ENCODE results near the gene FGFR2. TPM values are rescaled to one million over a fixed set of nuclear protein-coding genes. Genes with fewer than 3 reads are reported as not detected.

The FGFR2 gene
- total RNA-seq, 1 donor from 2014 or later, result 11.8 TPM

DNA sequence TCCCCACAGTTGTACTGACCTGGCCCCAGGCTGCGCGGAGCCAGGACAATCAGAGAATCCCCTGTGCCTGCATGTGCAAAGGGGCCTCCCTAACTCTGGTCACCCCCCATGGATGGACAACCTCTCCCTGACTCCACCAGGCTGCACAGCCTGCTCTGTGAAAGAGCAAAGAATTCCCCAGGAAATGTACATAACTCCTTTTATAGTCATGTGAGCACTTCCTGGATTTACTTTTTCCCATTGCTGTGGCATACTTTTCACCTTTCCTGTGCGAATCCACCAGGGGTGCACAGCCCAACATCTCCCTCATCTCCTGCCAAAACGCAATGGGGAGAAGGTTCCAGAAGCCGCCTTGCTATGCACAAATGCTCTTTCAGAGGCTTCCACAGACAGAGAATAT, 27.9 kb downstream of the FGFR2 start:
- Histone ChIP-seq H3K4me3 (ENCODE audit: insufficient read depth, low read depth, low read length) (no peak overlapping the region), H3K9me3 (ENCODE audit: insufficient read depth, low read depth, low read length) (no peaks in the 10 kb centered on the region), H3K79me2 (ENCODE audit: insufficient read depth, low read length) (no peaks in the 10 kb centered on the region), H3K27me3 (ENCODE audit: insufficient read depth, low read length) (no peaks in the 10 kb centered on the region), H3K9ac (ENCODE audit: low read length) (no peak overlapping the region), H3K4me1 (ENCODE audit: insufficient read depth, low read length) (no peaks in the 10 kb centered on the region), H4K20me1 (ENCODE audit: insufficient read depth, low read length) (no peaks in the 10 kb centered on the region), H3K4me2 (ENCODE audit: low read length) (no peak overlapping the region), H2AFZ (ENCODE audit: low read depth, low read length) (no peak overlapping the region), H3K36me3 (ENCODE audit: insufficient read depth, low read length) (no peaks in the 10 kb centered on the region), H3K27ac (ENCODE audit: low read depth, low read length) (no peak overlapping the region)
- Mint-ChIP-seq H3K27ac (ENCODE audit: unreplicated experiment) (no peak overlapping the region), H3K4me1 (ENCODE audit: low read depth, unreplicated experiment) (peaks cover 17% of the 10 kb centered on the region), H3K4me3 (ENCODE audit: unreplicated experiment) (no peak overlapping the region), H3K9me3 (ENCODE audit: unreplicated experiment) (no peaks in the 10 kb centered on the region), H3K36me3 (ENCODE audit: low read depth, unreplicated experiment) (peaks cover 1% of the 10 kb centered on the region), H3K27me3 (ENCODE audit: low read depth, unreplicated experiment) (peaks cover 4% of the 10 kb centered on the region)
- FAIRE-seq (no peak), DNase-seq (ENCODE audit: low read depth) (no peak)
- TF ChIP-seq, protein P1, sequence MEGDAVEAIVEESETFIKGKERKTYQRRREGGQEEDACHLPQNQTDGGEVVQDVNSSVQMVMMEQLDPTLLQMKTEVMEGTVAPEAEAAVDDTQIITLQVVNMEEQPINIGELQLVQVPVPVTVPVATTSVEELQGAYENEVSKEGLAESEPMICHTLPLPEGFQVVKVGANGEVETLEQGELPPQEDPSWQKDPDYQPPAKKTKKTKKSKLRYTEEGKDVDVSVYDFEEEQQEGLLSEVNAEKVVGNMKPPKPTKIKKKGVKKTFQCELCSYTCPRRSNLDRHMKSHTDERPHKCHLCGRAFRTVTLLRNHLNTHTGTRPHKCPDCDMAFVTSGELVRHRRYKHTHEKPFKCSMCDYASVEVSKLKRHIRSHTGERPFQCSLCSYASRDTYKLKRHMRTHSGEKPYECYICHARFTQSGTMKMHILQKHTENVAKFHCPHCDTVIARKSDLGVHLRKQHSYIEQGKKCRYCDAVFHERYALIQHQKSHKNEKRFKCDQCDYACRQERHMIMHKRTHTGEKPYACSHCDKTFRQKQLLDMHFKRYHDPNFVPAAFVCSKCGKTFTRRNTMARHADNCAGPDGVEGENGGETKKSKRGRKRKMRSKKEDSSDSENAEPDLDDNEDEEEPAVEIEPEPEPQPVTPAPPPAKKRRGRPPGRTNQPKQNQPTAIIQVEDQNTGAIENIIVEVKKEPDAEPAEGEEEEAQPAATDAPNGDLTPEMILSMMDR (IDR thresholded peaks at IDR 0.05; ENCODE audit: insufficient read depth, low read depth, low read length), result no peak
- no peak for TF ChIP-seq EZH2 (IDR thresholded peaks at IDR 0.05; ENCODE audit: insufficient read depth, low read length)

DNA sequence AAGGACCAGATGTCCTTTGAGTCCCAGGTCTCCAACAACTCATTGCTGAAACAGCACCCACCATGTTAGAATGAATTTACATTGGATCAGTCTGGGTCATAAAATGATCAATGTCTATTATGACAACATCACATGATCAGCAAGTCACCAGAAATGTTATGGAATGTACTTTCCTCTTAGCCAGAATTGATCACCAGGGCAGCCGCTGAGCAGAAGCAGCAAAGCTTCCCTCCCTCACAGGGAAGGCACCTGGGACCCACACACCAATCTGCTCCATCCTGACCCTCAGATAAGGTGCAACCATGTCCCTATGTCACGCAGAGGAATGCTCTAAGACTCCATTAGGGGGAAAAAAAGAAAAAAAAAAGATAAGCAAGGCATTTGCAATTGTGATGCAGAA, 30.0 kb downstream of the FGFR2 start:
- Mint-ChIP-seq H3K4me3 (ENCODE audit: unreplicated experiment) (no peak overlapping the region), H3K27ac (ENCODE audit: unreplicated experiment) (no peak overlapping the region), H3K4me1 (ENCODE audit: low read depth, unreplicated experiment) (peaks cover 10% of the 10 kb centered on the region), H3K9me3 (ENCODE audit: unreplicated experiment) (no peaks in the 10 kb centered on the region), H3K36me3 (ENCODE audit: low read depth, unreplicated experiment) (peaks cover 7% of the 10 kb centered on the region), H3K27me3 (ENCODE audit: low read depth, unreplicated experiment) (peaks cover 4% of the 10 kb centered on the region)
- Histone ChIP-seq H3K4me3 (ENCODE audit: insufficient read depth, low read depth, low read length) (no peak overlapping the region), H3K9me3 (ENCODE audit: insufficient read depth, low read depth, low read length) (no peaks in the 10 kb centered on the region), H3K36me3 (ENCODE audit: insufficient read depth, low read length) (no peaks in the 10 kb centered on the region), H3K4me1 (ENCODE audit: insufficient read depth, low read length) (no peaks in the 10 kb centered on the region), H3K27ac (ENCODE audit: low read depth, low read length) (no peak overlapping the region), H3K4me2 (ENCODE audit: low read length) (no peak overlapping the region), H3K27me3 (ENCODE audit: insufficient read depth, low read length) (no peaks in the 10 kb centered on the region), H4K20me1 (ENCODE audit: insufficient read depth, low read length) (no peaks in the 10 kb centered on the region), H3K79me2 (ENCODE audit: insufficient read depth, low read length) (no peaks in the 10 kb centered on the region), H3K9ac (ENCODE audit: low read length) (no peak overlapping the region), H2AFZ (ENCODE audit: low read depth, low read length) (no peak overlapping the region)
- TF ChIP-seq, protein P1 (IDR thresholded peaks at IDR 0.05; ENCODE audit: insufficient read depth, low read depth, low read length), result no peak
- no peak for TF ChIP-seq EZH2 (IDR thresholded peaks at IDR 0.05; ENCODE audit: insufficient read depth, low read length)
- DNase-seq (ENCODE audit: low read depth), result no peak
- no peak for FAIRE-seq

DNA sequence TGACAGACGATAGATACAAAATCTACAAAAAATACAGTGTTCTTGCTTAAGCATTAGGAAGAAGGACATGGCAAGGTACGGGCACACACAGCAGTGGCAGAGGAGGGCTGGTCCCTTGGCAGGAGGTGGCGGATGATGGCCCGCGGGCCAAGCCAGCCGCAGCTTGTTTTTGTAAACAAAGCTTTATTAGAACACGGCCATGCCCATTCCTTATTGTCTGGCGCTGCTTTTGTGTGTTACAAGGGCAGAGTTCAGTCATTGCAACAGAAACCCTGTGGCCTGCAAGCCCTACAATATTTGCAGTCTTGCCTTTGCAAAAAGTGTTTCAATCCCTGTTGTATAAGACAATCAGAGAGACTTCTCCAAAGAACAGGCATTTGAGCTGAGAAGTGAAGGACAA, 30.7 kb downstream of the FGFR2 start:
- Histone ChIP-seq H3K79me2 (ENCODE audit: insufficient read depth, low read length) (no peaks in the 10 kb centered on the region), H3K4me1 (ENCODE audit: insufficient read depth, low read length) (no peaks in the 10 kb centered on the region), H3K4me2 (ENCODE audit: low read length) (no peak overlapping the region), H3K27ac (ENCODE audit: low read depth, low read length) (no peak overlapping the region), H3K9me3 (ENCODE audit: insufficient read depth, low read depth, low read length) (no peaks in the 10 kb centered on the region), H3K27me3 (ENCODE audit: insufficient read depth, low read length) (no peaks in the 10 kb centered on the region), H3K36me3 (ENCODE audit: insufficient read depth, low read length) (no peaks in the 10 kb centered on the region), H3K4me3 (ENCODE audit: insufficient read depth, low read depth, low read length) (no peak overlapping the region), H3K9ac (ENCODE audit: low read length) (no peak overlapping the region), H2AFZ (ENCODE audit: low read depth, low read length) (no peak overlapping the region), H4K20me1 (ENCODE audit: insufficient read depth, low read length) (no peaks in the 10 kb centered on the region)
- FAIRE-seq (no peak), DNase-seq (ENCODE audit: low read depth) (no peak)
- TF ChIP-seq, protein P1 (IDR thresholded peaks at IDR 0.05; ENCODE audit: insufficient read depth, low read depth, low read length), result no peak
- no peak for TF ChIP-seq EZH2 (IDR thresholded peaks at IDR 0.05; ENCODE audit: insufficient read depth, low read length)
- peaks cover 7% of the 10 kb centered on the region for H3K36me3 Mint-ChIP-seq (ENCODE audit: low read depth, unreplicated experiment)
- H3K4me1 Mint-ChIP-seq (ENCODE audit: low read depth, unreplicated experiment), result peaks cover 10% of the 10 kb centered on the region
- H3K4me3 Mint-ChIP-seq (ENCODE audit: unreplicated experiment), result no peak overlapping the region
- H3K27ac Mint-ChIP-seq (ENCODE audit: unreplicated experiment), result no peak overlapping the region
- H3K9me3 Mint-ChIP-seq (ENCODE audit: unreplicated experiment), result no peaks in the 10 kb centered on the region
- H3K27me3 Mint-ChIP-seq (ENCODE audit: low read depth, unreplicated experiment), result peaks cover 4% of the 10 kb centered on the region

Data from astrocyte (in vitro differentiated cells and primary cell).